Activated effector memory CD4-positive, alpha-beta T cell treated with anti-CD3 and anti-CD28 coated beads, Interleukin-2, amount 50 U/mL, for 16 hours (primary cell): ENCODE results near the gene APOB.

Experiments used
- DNase-seq: peaks from one replicate; pipeline ENCODE4 v3.0.0-alpha.2; 2020

The APOB gene

GRCh38 chr2:21003572-21004180 lies 40.2 kb downstream of the APOB start:
- no peak for DNase-seq

- no peak for DNase-seq
These were observed 41.1 kb downstream of the APOB start for GRCh38 chr2:21002814-21003192.

- DNase-seq: no peak
These were observed 41.7 kb downstream of the APOB start for GRCh38 chr2:21001988-21002813.

GRCh38 chr2:21001225-21001946 lies 42.5 kb downstream of the APOB start:
- no peak for DNase-seq

- no peak for DNase-seq
These were observed 43.8 kb downstream of the APOB start for GRCh38 chr2:20999906-21000645.

GRCh38 chr2:20998972-20999905 lies 44.6 kb downstream of the APOB start:
- DNase-seq: no peak

- no peak for DNase-seq
These were observed 45.7 kb downstream of the APOB start for GRCh38 chr2:20997953-20998722.

- no peak for DNase-seq
These were observed 49.7 kb downstream of the APOB start for GRCh38 chr2:20994130-20994529.

- no peak for DNase-seq
These were observed 51.6 kb downstream of the APOB start for GRCh38 chr2:20992201-20992711.

GRCh38 chr2:20990442-20991430 lies 53.1 kb downstream of the APOB start:
- no peak for DNase-seq

- no peak for DNase-seq
These were observed 54.5 kb downstream of the APOB start for GRCh38 chr2:20989404-20989803.

GRCh38 chr2:20988905-20989304 lies 55.0 kb downstream of the APOB start:
- DNase-seq: no peak

- DNase-seq: no peak
These were observed 57.6 kb downstream of the APOB start for GRCh38 chr2:20986024-20986939.

GRCh38 chr2:20985062-20985461 lies 58.8 kb downstream of the APOB start:
- DNase-seq: no peak

GRCh38 chr2:20984408-20984807 lies 59.5 kb downstream of the APOB start:
- no peak for DNase-seq

GRCh38 chr2:20983844-20984243 lies 60.0 kb downstream of the APOB start:
- DNase-seq: no peak

GRCh38 chr2:20982861-20983260 lies 61.0 kb downstream of the APOB start:
- no peak for DNase-seq

- no peak for DNase-seq
These were observed 66.2 kb downstream of the APOB start for GRCh38 chr2:20977520-20978180.
